Left ventricle myocardium inferior (tissue), 1 donor: ENCODE results near the gene MAPK8IP2. TPM values are rescaled to one million over a fixed set of nuclear protein-coding genes. Genes with fewer than 3 reads are reported as not detected.

Experiments used
- DNase-seq: peaks from one replicate; pipeline ENCODE4 v3.0.0-alpha.2; 2020
- H3K27ac ChIP-seq: fragments of 200-600 bp; replicated peaks from 2 replicates; pipeline ENCODE4 v1.8.0; 2021
- H3K27me3 ChIP-seq: fragments of 200-600 bp; 2 replicates; pipeline ENCODE4 v1.8.0; 2021; ENCODE audit warnings: low read depth
- H3K36me3 ChIP-seq: fragments of 200-600 bp; 2 replicates; pipeline ENCODE4 v1.8.0; 2021
- H3K4me1 ChIP-seq: fragments of 200-600 bp; 2 replicates; pipeline ENCODE4 v1.8.0; 2021
- H3K4me3 ChIP-seq: fragments of 200-600 bp; 2 replicates; pipeline ENCODE4 v1.8.0; 2021; ENCODE audit warnings: mild to moderate bottlenecking, moderate library complexity
- H3K9me3 ChIP-seq: fragments of 200-600 bp; replicated peaks from 2 replicates; pipeline ENCODE4 v1.8.0; 2021
- intact Hi-C: fragments of 100-400 bp; cut with micrococcal nuclease; formaldehyde crosslinking; loops from one replicate; pipeline ENCODE4 v1.11.0; 2022
- total RNA-seq: library from RNA; stranded (reverse); fragmentation: NEBNext Ultra II Directional; extraction: Animal tissue kit (Norgen Biotek cat#: 25700); gene quantifications from one replicate; pipeline ENCODE4 v1.2.1, GENCODE V29; 2021
- TF ChIP-seq, protein P1 (sequence below): fragments of 200-600 bp; IDR thresholded peaks from 2 replicates; pipeline ENCODE4 v1.8.0; 2021; ENCODE audit warnings: antibody characterized with exemption, mild to moderate bottlenecking, borderline replicate concordance
- donor health status: DM: no; HTN: yes; CAD: no; lungs with severe emphysema.

MAPK8IP2 gene
- total RNA-seq, 1 donor from 2014 or later, result 0.33 TPM

DNA sequence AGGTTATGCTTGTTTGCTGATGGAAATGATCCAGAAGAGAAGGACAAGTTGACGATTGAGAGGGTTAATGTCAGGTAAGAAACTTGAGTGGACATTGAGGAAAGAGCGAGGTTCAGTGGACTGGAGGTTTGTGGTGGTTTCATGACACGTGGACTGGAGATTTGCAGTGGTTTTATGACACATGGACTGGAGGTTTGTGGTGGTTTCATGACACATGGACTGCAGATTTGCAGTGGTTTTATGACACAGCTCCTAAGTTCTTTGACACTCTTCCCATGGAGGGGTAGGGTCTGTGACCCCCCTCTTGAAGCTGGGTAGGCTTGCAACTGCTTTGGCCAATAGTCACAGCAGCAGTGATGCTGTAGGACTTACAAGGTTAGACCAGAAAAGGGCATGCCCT lies 5.4 kb upstream of the MAPK8IP2 start:
- Histone ChIP-seq H3K4me1 (peaks cover 3% of the 10 kb centered on the region), H3K4me3 (no peak overlapping the region), H3K27me3 (peaks cover 20% of the 10 kb centered on the region), H3K36me3 (no peaks in the 10 kb centered on the region), H3K9me3 (no peaks in the 10 kb centered on the region), H3K27ac (no peak overlapping the region)
- DNase-seq, result no peak
- intact Hi-C loops, result no loop called here
- TF ChIP-seq, protein P1, sequence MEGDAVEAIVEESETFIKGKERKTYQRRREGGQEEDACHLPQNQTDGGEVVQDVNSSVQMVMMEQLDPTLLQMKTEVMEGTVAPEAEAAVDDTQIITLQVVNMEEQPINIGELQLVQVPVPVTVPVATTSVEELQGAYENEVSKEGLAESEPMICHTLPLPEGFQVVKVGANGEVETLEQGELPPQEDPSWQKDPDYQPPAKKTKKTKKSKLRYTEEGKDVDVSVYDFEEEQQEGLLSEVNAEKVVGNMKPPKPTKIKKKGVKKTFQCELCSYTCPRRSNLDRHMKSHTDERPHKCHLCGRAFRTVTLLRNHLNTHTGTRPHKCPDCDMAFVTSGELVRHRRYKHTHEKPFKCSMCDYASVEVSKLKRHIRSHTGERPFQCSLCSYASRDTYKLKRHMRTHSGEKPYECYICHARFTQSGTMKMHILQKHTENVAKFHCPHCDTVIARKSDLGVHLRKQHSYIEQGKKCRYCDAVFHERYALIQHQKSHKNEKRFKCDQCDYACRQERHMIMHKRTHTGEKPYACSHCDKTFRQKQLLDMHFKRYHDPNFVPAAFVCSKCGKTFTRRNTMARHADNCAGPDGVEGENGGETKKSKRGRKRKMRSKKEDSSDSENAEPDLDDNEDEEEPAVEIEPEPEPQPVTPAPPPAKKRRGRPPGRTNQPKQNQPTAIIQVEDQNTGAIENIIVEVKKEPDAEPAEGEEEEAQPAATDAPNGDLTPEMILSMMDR, result no peak

DNA sequence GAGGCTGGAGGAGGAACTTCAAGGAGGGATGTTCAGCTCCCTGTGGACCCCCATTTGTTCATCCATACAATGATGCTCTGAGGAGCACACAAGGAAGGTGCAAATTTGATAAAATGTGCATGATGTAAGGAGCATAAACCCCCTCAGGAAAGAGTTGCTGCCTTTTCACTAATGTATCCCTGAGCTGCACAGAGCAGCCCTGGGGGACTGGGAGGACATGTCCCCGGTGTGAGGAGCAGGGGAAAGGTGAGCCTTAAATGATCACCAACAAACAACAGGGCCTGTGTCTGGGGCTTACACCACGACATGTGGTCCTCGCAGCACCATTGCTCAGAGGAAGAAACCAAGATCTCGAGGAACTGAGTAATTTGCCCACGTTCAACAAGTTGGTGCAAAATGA lies 3.5 kb upstream of the MAPK8IP2 start:
- no peak overlapping the region for H3K27ac ChIP-seq
- no peak for DNase-seq
- H3K27me3 ChIP-seq, result peaks cover 39% of the 10 kb centered on the region
- intact Hi-C loops, result no loop called here
- H3K4me1 ChIP-seq, result peaks cover 11% of the 10 kb centered on the region
- no peak overlapping the region for H3K4me3 ChIP-seq
- TF ChIP-seq, protein P1, result no peak
- no peaks in the 10 kb centered on the region for H3K9me3 ChIP-seq
- H3K36me3 ChIP-seq, result no peaks in the 10 kb centered on the region

DNA sequence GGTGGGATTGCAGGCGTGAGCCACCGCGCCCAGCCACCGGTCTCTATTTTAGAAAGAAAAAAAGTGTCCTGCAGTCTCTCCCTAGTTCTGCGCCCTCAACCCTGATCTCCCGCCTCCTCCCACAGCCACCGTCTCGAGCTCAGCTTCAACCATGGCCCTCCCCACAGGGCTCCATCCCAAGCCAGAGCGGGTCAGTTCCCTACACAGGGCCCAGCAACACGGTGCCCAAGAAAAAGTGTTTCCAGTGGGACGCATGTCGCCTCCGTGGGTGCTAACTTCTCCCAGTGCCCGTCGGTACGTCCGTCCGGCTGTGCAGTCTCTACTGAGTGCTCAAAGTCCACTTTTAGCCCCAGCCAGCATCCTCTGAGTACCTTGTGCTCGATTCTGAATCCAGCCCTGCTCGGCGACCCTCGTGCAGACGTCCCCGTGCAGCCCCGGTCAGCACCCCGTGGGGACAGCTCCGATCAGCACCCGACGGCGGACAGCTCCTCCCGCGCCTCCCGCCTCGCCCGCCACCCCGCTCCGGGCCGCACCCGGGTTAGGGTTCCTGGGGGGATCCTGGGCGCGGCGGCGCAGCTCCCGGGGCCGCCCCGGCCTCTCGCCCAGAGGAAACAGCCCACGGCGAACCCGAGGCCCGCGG lies 657 bp upstream of the MAPK8IP2 start:
- no peaks in the 10 kb centered on the region for H3K9me3 ChIP-seq
- intact Hi-C loops, result no loop called here

DNA sequence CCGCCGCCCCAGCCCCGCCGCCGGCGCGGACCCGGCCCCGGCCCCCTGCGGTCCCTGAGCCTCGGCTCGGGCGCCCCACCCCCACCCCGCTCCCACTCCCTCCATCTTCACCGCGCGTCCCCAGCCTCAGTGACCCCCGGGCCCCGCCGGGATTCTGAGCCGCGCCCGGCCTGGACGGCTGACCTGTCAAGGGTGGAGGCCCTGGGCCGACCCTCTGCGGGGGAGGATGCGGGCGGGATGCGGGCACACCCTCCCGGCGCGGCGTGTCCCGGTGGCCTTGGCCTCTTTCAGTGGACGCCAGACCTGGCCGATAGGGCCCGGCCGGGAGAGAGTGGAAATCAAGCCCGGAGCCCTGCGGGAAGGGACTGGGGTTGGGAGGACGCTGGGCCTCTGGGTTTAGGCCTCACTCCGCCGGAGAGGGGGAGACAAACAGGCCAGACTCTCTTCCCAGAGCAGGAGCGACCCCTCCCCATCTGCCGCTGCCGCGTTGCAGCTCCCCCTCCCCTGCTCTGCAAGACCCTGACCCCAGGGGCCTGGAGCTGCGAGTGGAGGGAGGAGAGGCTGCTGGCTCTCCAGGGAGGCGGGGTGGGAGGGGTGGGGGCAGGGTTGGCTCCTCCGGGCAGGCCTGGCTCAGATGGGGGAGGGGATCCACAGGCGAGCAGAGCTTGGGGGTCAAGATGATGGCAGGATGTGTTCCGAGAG lies 525 bp downstream of the MAPK8IP2 start:
- H3K9me3 ChIP-seq, result no peaks in the 10 kb centered on the region
- no peak overlapping the region for H3K27ac ChIP-seq
- no peaks in the 10 kb centered on the region for H3K36me3 ChIP-seq
- H3K4me3 ChIP-seq, result peak overlapping the region; percentile 63
- peaks cover 79% of the 10 kb centered on the region for H3K27me3 ChIP-seq
- intact Hi-C loops, result no loop called here
- DNase-seq, result no peak
- peaks cover 17% of the 10 kb centered on the region for H3K4me1 ChIP-seq
- TF ChIP-seq, protein P1, result no peak

More for the DNA sequence above, 657 bp upstream of the MAPK8IP2 start:
- peak overlapping the region; percentile 63 for H3K4me3 ChIP-seq
- H3K4me1 ChIP-seq, result peaks cover 17% of the 10 kb centered on the region
- H3K27me3 ChIP-seq, result peaks cover 68% of the 10 kb centered on the region
- H3K27ac ChIP-seq, result no peak overlapping the region
- peak; percentile 56 for DNase-seq
- TF ChIP-seq, protein P1, result no peak
- H3K36me3 ChIP-seq, result no peaks in the 10 kb centered on the region

DNA sequence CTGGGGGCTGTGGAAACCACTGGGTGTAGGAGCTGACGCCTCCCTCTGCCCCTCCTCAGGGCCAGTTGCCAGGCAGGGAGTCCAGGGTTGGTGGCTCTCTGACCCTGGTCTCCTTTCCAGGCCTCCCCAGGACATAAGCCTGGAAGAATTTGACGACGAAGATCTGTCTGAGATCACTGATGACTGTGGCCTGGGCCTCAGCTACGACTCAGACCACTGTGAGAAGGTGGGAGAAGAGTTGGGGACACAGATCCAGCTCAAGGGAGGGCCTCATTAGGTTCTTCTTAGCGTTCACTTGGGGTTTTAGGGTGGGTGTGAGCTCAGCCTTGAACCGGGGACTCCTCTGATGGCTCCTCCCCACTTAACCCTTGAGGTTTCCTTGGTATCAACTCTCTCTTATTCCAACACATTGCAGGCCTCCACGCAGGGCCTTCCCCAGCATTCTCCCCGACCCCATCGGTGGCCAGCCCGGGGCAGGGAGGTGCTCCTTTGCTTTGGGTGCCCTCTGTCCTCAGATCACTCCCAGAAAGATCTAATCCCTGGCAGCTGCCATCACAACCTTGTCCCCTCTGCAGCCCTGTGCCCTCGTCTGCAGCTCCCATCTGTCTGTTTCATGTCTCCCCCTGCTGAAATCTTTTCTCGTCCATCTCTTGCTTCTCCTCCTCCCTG lies 1.2 kb downstream of the MAPK8IP2 start:
- TF ChIP-seq, protein P1, result no peak
- Histone ChIP-seq H3K36me3 (no peaks in the 10 kb centered on the region), H3K4me1 (peaks cover 17% of the 10 kb centered on the region), H3K27ac (no peak overlapping the region), H3K4me3 (no peak overlapping the region), H3K27me3 (peaks cover 86% of the 10 kb centered on the region), H3K9me3 (no peaks in the 10 kb centered on the region)
- no peak for DNase-seq
- intact Hi-C loops, result no loop called here
